ENCODE data around the gene FOXN4.

FOXN4 gene

GRCh38 chr12:109241936-109242335, 67.1 kb downstream of the FOXN4 start:
- H3K4me3 ChIP-seq (ENCODE audit: low read length) = no peak overlapping the region
- no peak for DNase-seq (ENCODE audit: low read depth)
- no peak for TF ChIP-seq CTCF (conservative IDR thresholded peaks at IDR 0.05; ENCODE audit: low read depth, low read length)

- no peak for TF ChIP-seq CTCF (conservative IDR thresholded peaks at IDR 0.05; ENCODE audit: low read depth, low read length)
- no peak for DNase-seq (ENCODE audit: low read depth)
- no peak overlapping the region for H3K4me3 ChIP-seq (ENCODE audit: low read length)
Measured at GRCh38 chr12:109240365-109240764, 68.7 kb downstream of the FOXN4 start.

- no peak overlapping the region for H3K4me3 ChIP-seq (ENCODE audit: low read length)
- TF ChIP-seq CTCF (conservative IDR thresholded peaks at IDR 0.05; ENCODE audit: low read depth, low read length) = no peak
- DNase-seq (ENCODE audit: low read depth) = no peak
Measured at GRCh38 chr12:109239691-109240090, 69.4 kb downstream of the FOXN4 start.

- no peak for DNase-seq (ENCODE audit: low read depth)
- no peak for TF ChIP-seq CTCF (conservative IDR thresholded peaks at IDR 0.05; ENCODE audit: low read depth, low read length)
- no peak overlapping the region for H3K4me3 ChIP-seq (ENCODE audit: low read length)
Measured at GRCh38 chr12:109239179-109239578, 69.9 kb downstream of the FOXN4 start.

GRCh38 chr12:109236257-109236656, 72.8 kb downstream of the FOXN4 start:
- H3K4me3 ChIP-seq (ENCODE audit: low read length) = no peak overlapping the region
- DNase-seq (ENCODE audit: low read depth) = no peak
- no peak for TF ChIP-seq CTCF (conservative IDR thresholded peaks at IDR 0.05; ENCODE audit: low read depth, low read length)

GRCh38 chr12:109234012-109234411, 75.1 kb downstream of the FOXN4 start:
- no peak overlapping the region for H3K4me3 ChIP-seq (ENCODE audit: low read length)
- DNase-seq (ENCODE audit: low read depth) = no peak
- no peak for TF ChIP-seq CTCF (conservative IDR thresholded peaks at IDR 0.05; ENCODE audit: low read depth, low read length)

GRCh38 chr12:109232731-109233130, 76.4 kb downstream of the FOXN4 start:
- TF ChIP-seq CTCF (conservative IDR thresholded peaks at IDR 0.05; ENCODE audit: low read depth, low read length) = no peak
- no peak for DNase-seq (ENCODE audit: low read depth)
- no peak overlapping the region for H3K4me3 ChIP-seq (ENCODE audit: low read length)
